PC-3 (cell line): ENCODE data around the gene COL6A2. TPM values are rescaled to one million over a fixed set of nuclear protein-coding genes. Genes with fewer than 3 reads are reported as not detected.

Experiments
- ATAC-seq: fragments of 200-7000 bp; cut with Tn5 transposase; 2 replicates; pipeline ENCODE4 v1.9.1; 2020; ENCODE audit warnings: mild to moderate bottlenecking, moderate library complexity
- BruUV-seq: library from RNA; stranded (reverse); fragments of 400-500 nt; replicated peaks from 2 replicates; lab custom pipeline; 2021; lab: Mats Ljungman, UMichigan
- CTCF ChIA-PET: fragments of 300-600 bp; sonication (Branson Sonifier 250); formaldehyde crosslinking; loops from one replicate; lab custom pipeline; 2022; ENCODE audit warnings: antibody characterized with exemption; lab: Charles Lee
- POLR2A ChIA-PET: fragments of 300-600 bp; sonication (Branson Sonifier 250); formaldehyde crosslinking; loops from one replicate; lab custom pipeline; 2022; ENCODE audit warnings: antibody characterized with exemption; ENCODE audit not compliant: unreplicated experiment; lab: Charles Lee
- DNase-seq: peaks from one replicate; pipeline ENCODE4 v3.0.0-alpha.2; 2015
- H2AFZ ChIP-seq: fragments of 300-600 bp; sonication (generic); 2 replicates; pipeline ENCODE4 v1.6.0; 2016; ENCODE audit warnings: antibody characterized with exemption, low read length
- H3F3A ChIP-seq: fragments of 300-600 bp; sonication (generic); one replicate; pipeline ENCODE4 v1.6.0; 2017; ENCODE audit warnings: antibody characterized with exemption, low read length, control low read depth, mild to moderate bottlenecking; ENCODE audit not compliant: unreplicated experiment
- H3K27ac ChIP-seq: fragments of 300-600 bp; sonication (generic); 2 replicates; pipeline ENCODE4 v1.5.1; 2016; ENCODE audit warnings: mild to moderate bottlenecking, low read length
- H3K27me3 ChIP-seq: fragments of 300-600 bp; sonication (generic); 2 replicates; pipeline ENCODE4 v1.6.1; 2016; ENCODE audit warnings: low read length, mixed read lengths
- H3K36me3 ChIP-seq: fragments of 300-600 bp; sonication (generic); 2 replicates; pipeline ENCODE4 v1.6.1; 2016; ENCODE audit warnings: low read depth, mixed run types, low read length, mixed read lengths
- H3K4me1 ChIP-seq: fragments of 300-600 bp; sonication (generic); 2 replicates; pipeline ENCODE4 v1.5.1; 2016; ENCODE audit warnings: low read length; ENCODE audit not compliant: insufficient read depth
- H3K4me2 ChIP-seq: fragments of 300-600 bp; sonication (generic); 2 replicates; pipeline ENCODE4 v1.6.0; 2016; ENCODE audit warnings: low read length
- H3K4me3 ChIP-seq: fragments of 300-600 bp; sonication (generic); 2 replicates; pipeline ENCODE4 v1.5.1; 2016; ENCODE audit warnings: mild to moderate bottlenecking, low read length, mixed read lengths
- H3K79me2 ChIP-seq: fragments of 300-600 bp; sonication (generic); 2 replicates; pipeline ENCODE4 v1.6.1; 2017; ENCODE audit warnings: low read length, mixed read lengths
- H3K9ac ChIP-seq: fragments of 300-600 bp; sonication (generic); 2 replicates; pipeline ENCODE4 v1.6.0; 2016; ENCODE audit warnings: mild to moderate bottlenecking, low read length
- H3K9me2 ChIP-seq: fragments of 300-600 bp; sonication (generic); replicated peaks from 2 replicates; pipeline ENCODE4 v1.6.1; 2016; ENCODE audit warnings: mixed run types, low read length, mixed read lengths
- H3K9me3 ChIP-seq: fragments of 300-600 bp; sonication (generic); 2 replicates; pipeline ENCODE4 v1.6.1; 2016; ENCODE audit warnings: low read length, mixed read lengths
- H4K20me1 ChIP-seq: fragments of 300-600 bp; sonication (generic); 2 replicates; pipeline ENCODE4 v1.6.1; 2016; ENCODE audit warnings: low read length, mixed read lengths
- EZH2 ChIP-seq: fragments of 300-600 bp; sonication (generic); IDR thresholded peaks from one replicate; pipeline ENCODE4 v1.6.1; 2017; ENCODE audit warnings: antibody characterized with exemption, mild to moderate bottlenecking, low read length; ENCODE audit not compliant: unreplicated experiment
- EZH2phosphoT487 ChIP-seq: fragments of 300-600 bp; sonication (generic); IDR thresholded peaks from 2 replicates; pipeline ENCODE4 v1.6.1; 2018; ENCODE audit warnings: mild to moderate bottlenecking, antibody characterized with exemption, low read length, borderline replicate concordance
- intact Hi-C: fragments of 100-400 bp; cut with micrococcal nuclease; formaldehyde crosslinking; loops from 2 replicates; pipeline ENCODE4 v1.9.0; 2023
- total RNA-seq: library from RNA; depleted of rRNA; stranded (reverse); fragments of >200 nt; gene quantifications from 2 replicates; pipeline ENCODE4 v1.2.3, GENCODE V29; 2014
- TF ChIP-seq, protein P1 (sequence below): fragments of 300-600 bp; sonication (generic); conservative IDR thresholded peaks from 2 replicates; pipeline ENCODE4 v1.5.1; 2017; ENCODE audit warnings: antibody characterized with exemption, low read depth, mild to moderate bottlenecking, low read length

Gene COL6A2
- total RNA-seq, 1 experiment from 2014 or later = 521 TPM

DNA sequence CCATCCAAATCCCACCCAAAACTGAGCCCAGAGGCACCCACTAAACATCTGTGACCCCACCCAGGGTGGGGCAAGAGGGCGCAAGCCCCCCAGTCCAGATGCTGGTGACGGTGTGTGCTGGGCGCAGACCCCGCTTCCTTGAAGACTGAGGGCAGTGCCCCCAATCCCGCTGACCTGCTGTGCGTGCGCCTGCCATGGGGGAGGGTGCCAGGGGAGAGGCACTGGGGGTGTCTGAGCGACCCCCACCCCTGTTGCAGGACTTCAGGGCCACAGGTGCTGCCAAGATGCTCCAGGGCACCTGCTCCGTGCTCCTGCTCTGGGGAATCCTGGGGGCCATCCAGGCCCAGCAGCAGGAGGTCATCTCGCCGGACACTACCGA, 13.3 kb downstream of the COL6A2 start:
- no peak for DNase-seq
- Histone ChIP-seq H3K4me1 (no peaks in the 10 kb centered on the region), H3K9me2 (no peaks in the 10 kb centered on the region), H3F3A (no peaks in the 10 kb centered on the region), H3K79me2 (peaks cover 51% of the 10 kb centered on the region), H3K27me3 (no peaks in the 10 kb centered on the region), H2AFZ (no peak overlapping the region), H3K4me2 (no peak overlapping the region), H3K9ac (no peak overlapping the region), H3K36me3 (peaks cover 46% of the 10 kb centered on the region), H3K9me3 (no peaks in the 10 kb centered on the region), H3K27ac (no peak overlapping the region), H4K20me1 (0 out of 2 replicates have a peak, but pooled peaks cover 5% of the 10 kb centered on the region), H3K4me3 (no peak overlapping the region)
- no TSS peak for BruUV-seq
- no peak for ATAC-seq
- intact Hi-C loops = no loop called here
- no peak for TF ChIP-seq EZH2phosphoT487
- TF ChIP-seq, protein P1, sequence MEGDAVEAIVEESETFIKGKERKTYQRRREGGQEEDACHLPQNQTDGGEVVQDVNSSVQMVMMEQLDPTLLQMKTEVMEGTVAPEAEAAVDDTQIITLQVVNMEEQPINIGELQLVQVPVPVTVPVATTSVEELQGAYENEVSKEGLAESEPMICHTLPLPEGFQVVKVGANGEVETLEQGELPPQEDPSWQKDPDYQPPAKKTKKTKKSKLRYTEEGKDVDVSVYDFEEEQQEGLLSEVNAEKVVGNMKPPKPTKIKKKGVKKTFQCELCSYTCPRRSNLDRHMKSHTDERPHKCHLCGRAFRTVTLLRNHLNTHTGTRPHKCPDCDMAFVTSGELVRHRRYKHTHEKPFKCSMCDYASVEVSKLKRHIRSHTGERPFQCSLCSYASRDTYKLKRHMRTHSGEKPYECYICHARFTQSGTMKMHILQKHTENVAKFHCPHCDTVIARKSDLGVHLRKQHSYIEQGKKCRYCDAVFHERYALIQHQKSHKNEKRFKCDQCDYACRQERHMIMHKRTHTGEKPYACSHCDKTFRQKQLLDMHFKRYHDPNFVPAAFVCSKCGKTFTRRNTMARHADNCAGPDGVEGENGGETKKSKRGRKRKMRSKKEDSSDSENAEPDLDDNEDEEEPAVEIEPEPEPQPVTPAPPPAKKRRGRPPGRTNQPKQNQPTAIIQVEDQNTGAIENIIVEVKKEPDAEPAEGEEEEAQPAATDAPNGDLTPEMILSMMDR = no peak
- CTCF ChIA-PET = no interaction called here
- POLR2A ChIA-PET = no interaction called here

DNA sequence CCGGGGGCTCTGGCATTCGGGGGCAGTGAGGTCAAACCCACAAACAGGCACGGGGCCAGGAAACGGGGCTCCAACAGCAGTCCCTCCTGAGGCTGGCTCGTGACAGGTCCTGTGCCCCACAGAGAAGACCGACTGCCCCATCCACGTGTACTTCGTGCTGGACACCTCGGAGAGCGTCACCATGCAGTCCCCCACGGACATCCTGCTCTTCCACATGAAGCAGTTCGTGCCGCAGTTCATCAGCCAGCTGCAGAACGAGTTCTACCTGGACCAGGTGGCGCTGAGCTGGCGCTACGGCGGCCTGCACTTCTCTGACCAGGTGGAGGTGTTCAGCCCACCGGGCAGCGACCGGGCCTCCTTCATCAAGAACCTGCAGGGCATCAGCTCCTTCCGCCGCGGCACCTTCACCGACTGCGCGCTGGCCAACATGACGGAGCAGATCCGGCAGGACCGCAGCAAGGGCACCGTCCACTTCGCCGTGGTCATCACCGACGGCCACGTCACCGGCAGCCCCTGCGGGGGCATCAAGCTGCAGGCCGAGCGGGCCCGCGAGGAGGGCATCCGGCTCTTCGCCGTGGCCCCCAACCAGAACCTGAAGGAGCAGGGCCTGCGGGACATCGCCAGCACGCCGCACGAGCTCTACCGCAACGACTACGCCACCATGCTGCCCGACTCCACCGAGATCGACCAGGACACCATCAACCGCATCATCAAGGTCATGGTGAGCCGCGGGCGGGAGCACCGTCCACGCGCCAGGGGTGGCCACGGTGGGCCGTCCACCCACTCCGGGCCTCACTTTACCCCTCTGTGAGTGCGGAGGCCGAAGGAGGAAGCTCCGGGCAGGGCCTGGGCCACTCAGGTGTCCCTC, 14.2 kb downstream of the COL6A2 start:
- TF ChIP-seq EZH2 (no peak), EZH2phosphoT487 (no peak)
- TF ChIP-seq, protein P1 = no peak
- Histone ChIP-seq H3K4me3 (no peak overlapping the region), H3K4me1 (peaks cover 7% of the 10 kb centered on the region), H3K27ac (no peak overlapping the region), H3K79me2 (peaks cover 41% of the 10 kb centered on the region), H2AFZ (no peak overlapping the region), H3K27me3 (no peaks in the 10 kb centered on the region), H3K9ac (no peak overlapping the region), H4K20me1 (0 out of 2 replicates have a peak, but pooled peaks cover 5% of the 10 kb centered on the region), H3K4me2 (no peak overlapping the region), H3K9me3 (no peaks in the 10 kb centered on the region), H3K36me3 (peaks cover 55% of the 10 kb centered on the region), H3K9me2 (no peaks in the 10 kb centered on the region), H3F3A (no peaks in the 10 kb centered on the region)
- BruUV-seq = TSS peak; percentile 69
- ATAC-seq = no peak
- no peak for DNase-seq
- POLR2A ChIA-PET = no interaction called here
- CTCF ChIA-PET = no interaction called here
- intact Hi-C loops = no loop called here

DNA sequence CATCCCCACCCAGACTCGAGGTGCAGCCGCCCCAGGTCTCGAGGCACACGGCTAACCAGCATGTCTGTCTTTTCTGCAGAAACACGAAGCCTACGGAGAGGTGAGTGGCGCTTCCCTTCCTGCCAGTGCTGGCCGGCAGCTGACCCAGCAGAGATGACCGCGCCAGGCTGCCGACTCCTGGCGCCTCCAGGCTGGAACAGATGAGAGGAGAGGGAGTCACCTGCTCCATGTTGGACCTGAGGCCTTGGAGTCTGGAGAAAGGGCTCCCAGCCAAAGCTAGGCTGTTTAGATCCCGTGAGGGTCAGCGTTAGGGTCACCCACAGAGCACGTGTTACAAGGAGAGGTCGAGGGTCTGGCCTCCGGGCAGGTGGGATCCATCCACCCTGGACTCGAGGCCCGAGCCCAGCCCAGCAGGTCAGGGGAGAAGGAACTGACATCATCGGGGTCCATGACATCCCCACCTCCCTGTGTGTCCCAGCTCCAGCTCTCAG, 14.9 kb downstream of the COL6A2 start:
- intact Hi-C loops = no loop called here
- Histone ChIP-seq H3K4me1 (peaks cover 7% of the 10 kb centered on the region), H3K9ac (no peak overlapping the region), H4K20me1 (0 out of 2 replicates have a peak, but pooled peaks cover 5% of the 10 kb centered on the region), H3K27ac (no peak overlapping the region), H3F3A (no peaks in the 10 kb centered on the region), H3K9me2 (no peaks in the 10 kb centered on the region), H3K79me2 (peaks cover 35% of the 10 kb centered on the region), H3K4me3 (no peak overlapping the region), H3K4me2 (no peak overlapping the region), H3K9me3 (no peaks in the 10 kb centered on the region), H2AFZ (no peak overlapping the region), H3K36me3 (peaks cover 59% of the 10 kb centered on the region), H3K27me3 (no peaks in the 10 kb centered on the region)
- DNase-seq (no peak), ATAC-seq (no peak)
- BruUV-seq = no TSS peak
- TF ChIP-seq EZH2 (no peak), EZH2phosphoT487 (no peak)
- TF ChIP-seq, protein P1 = no peak
- POLR2A ChIA-PET = no interaction called here
- CTCF ChIA-PET = no interaction called here
